Endothelial cell of umbilical vein (primary cell): ENCODE results near the gene SLC6A6. TPM values are rescaled to one million over a fixed set of nuclear protein-coding genes. Genes with fewer than 3 reads are reported as not detected.
"Not testable (repeated sequence)": the region's sequence is repeated elsewhere in the genome, so short reads cannot be mapped to it uniquely, and the experiment has no call there.

Source experiments
- BruUV-seq: library from RNA; stranded (reverse); fragments of 400-500 nt; replicated peaks from 2 replicates; lab custom pipeline; 2021; lab: Mats Ljungman, UMichigan
- CTCF ChIA-PET: fragments of 300-600, 350-600 bp; sonication (Branson Sonifier 250); formaldehyde crosslinking; loops from one replicate; lab custom pipeline; 2021; ENCODE audit warnings: antibody characterized with exemption, inconsistent platforms; lab: Charles Lee
- POLR2A ChIA-PET: fragments of 300-600, 350-600 bp; sonication (Branson Sonifier 250); formaldehyde crosslinking; loops from one replicate; lab custom pipeline; 2021; ENCODE audit warnings: antibody characterized with exemption, inconsistent platforms; lab: Charles Lee
- DNase-seq: peaks from one replicate; pipeline ENCODE4 v3.0.0-alpha.2; 2011; ENCODE audit warnings: low read depth, low spot score
- FAIRE-seq: peaks from 2 replicates; lab custom pipeline; 2011; peaks lifted over from hg19 to GRCh38; lab: Jason Lieb, UNC
- H2AFZ ChIP-seq: 2 replicates; pipeline ENCODE4 v1.6.0; 2012; ENCODE audit warnings: low read depth, low read length, control low read depth, inconsistent platforms
- H3K27ac ChIP-seq: 2 replicates; pipeline ENCODE4 v1.5.1; 2011; ENCODE audit warnings: low read depth, mild to moderate bottlenecking, control low read depth, low read length, moderate library complexity; ENCODE audit not compliant: insufficient read depth
- H3K27me3 ChIP-seq, 2 experiments: 2 replicates each; pipeline versions ENCODE4 v1.6.0 to v1.6.1; 2011; ENCODE audit warnings: low read length in 2 of 2, mixed read lengths in 1 of 2; ENCODE audit not compliant: control insufficient read depth in 2 of 2, insufficient read depth in 2 of 2
- H3K36me3 ChIP-seq, 2 experiments: 2 replicates in 1 of 2; 3 replicates in 1 of 2; pipeline ENCODE4 v1.5.1; 2011; ENCODE audit warnings: low read length in 2 of 2, mild to moderate bottlenecking in 1 of 2, moderate library complexity in 1 of 2; ENCODE audit not compliant: control insufficient read depth in 2 of 2, insufficient read depth in 2 of 2; ENCODE audit errors: extremely low read depth in 1 of 2
- H3K4me1 ChIP-seq: 3 replicates; pipeline ENCODE4 v1.5.1; 2011; ENCODE audit warnings: mild to moderate bottlenecking, low read length; ENCODE audit not compliant: control insufficient read depth, insufficient read depth; ENCODE audit errors: extremely low read depth
- H3K4me2 ChIP-seq: 2 replicates; pipeline ENCODE4 v1.6.1; 2011; ENCODE audit warnings: low read length, control low read depth, mixed read lengths; ENCODE audit not compliant: insufficient read depth
- H3K4me3 ChIP-seq, 3 experiments: fragments of 200-600 bp in 1 of 3; sonication (generic), shearing (Covaris generic) in 1 of 3; replicated peaks in 1 of 3; 2 replicates each; pipeline ENCODE4 v1.5.1; 2011 to 2016; ENCODE audit warnings: control low read depth in 3 of 3, low read length in 3 of 3, mild to moderate bottlenecking in 2 of 3, inconsistent platforms in 1 of 3, low read depth in 1 of 3, moderate library complexity in 1 of 3; ENCODE audit not compliant: insufficient read depth in 1 of 3
- H3K79me2 ChIP-seq: 2 replicates; pipeline ENCODE4 v1.6.0; 2012; ENCODE audit warnings: low read length, inconsistent platforms; ENCODE audit not compliant: control insufficient read depth, insufficient read depth
- H3K9ac ChIP-seq: replicated peaks from 2 replicates; pipeline ENCODE3; 2011; ENCODE audit warnings: low read length, control low read depth; ENCODE audit not compliant: insufficient read depth; ENCODE audit errors: extremely low read depth
- H3K9me1 ChIP-seq: replicated peaks from 3 replicates; pipeline ENCODE4 v1.6.0; 2011; ENCODE audit warnings: mild to moderate bottlenecking, low read length; ENCODE audit not compliant: control insufficient read depth, insufficient read depth; ENCODE audit errors: extremely low read depth
- H3K9me3 ChIP-seq: replicated peaks from 2 replicates; pipeline ENCODE4 v1.5.1; 2012; ENCODE audit warnings: low read length, inconsistent platforms; ENCODE audit not compliant: control insufficient read depth, insufficient read depth
- H4K20me1 ChIP-seq: replicated peaks from 2 replicates; pipeline ENCODE3; 2011; ENCODE audit warnings: mild to moderate bottlenecking, low read length; ENCODE audit not compliant: control insufficient read depth, insufficient read depth; ENCODE audit errors: extremely low read depth
- FOS ChIP-seq: IDR thresholded peaks from 2 replicates; pipeline ENCODE4 v1.6.1; 2011; ENCODE audit warnings: mild to moderate bottlenecking, low read length, moderate library complexity, borderline replicate concordance; ENCODE audit not compliant: insufficient read depth
- GATA2 ChIP-seq: IDR thresholded peaks from 2 replicates; pipeline ENCODE4 v1.7.0; 2011; ENCODE audit warnings: low read depth, mild to moderate bottlenecking, moderate library complexity, mixed read lengths, low read length; ENCODE audit not compliant: insufficient read length, insufficient read depth
- JUN ChIP-seq: IDR thresholded peaks from 2 replicates; pipeline ENCODE4 v1.6.1; 2011; ENCODE audit warnings: borderline replicate concordance, low read depth; ENCODE audit not compliant: insufficient read length, insufficient read depth
- MYC ChIP-seq: IDR thresholded peaks from one replicate; pipeline ENCODE4 v1.6.1; 2011; ENCODE audit warnings: mild to moderate bottlenecking, low read depth, low read length
- POLR2A ChIP-seq: IDR thresholded peaks from 2 replicates; pipeline ENCODE4 v1.6.1; 2012; ENCODE audit warnings: low read depth, mild to moderate bottlenecking, control low read depth, low read length
- POLR2AphosphoS5 ChIP-seq: IDR thresholded peaks from 2 replicates; pipeline ENCODE4 v1.6.1; 2012; ENCODE audit warnings: low read depth, mild to moderate bottlenecking, control low read depth, low read length, moderate library complexity; ENCODE audit not compliant: insufficient read depth
- dilution Hi-C: fragments of 300-500 bp; cut with MboI; formaldehyde crosslinking; loops from one replicate; pipeline ENCODE4 v1.15.0; 2019; ENCODE audit warnings: low sequenced_read_pairs; ENCODE audit not compliant: extremely low pct_ligation_motif_present
- intact Hi-C: fragments of 100-400 bp; cut with micrococcal nuclease; formaldehyde crosslinking; loops from one replicate; pipeline ENCODE4 v1.10.0; 2022
- polyA plus RNA-seq, 4 experiments: library from polyadenylated mRNA; depleted of rRNA in 3 of 4; stranded (reverse) in 3 of 4; unstranded in 1 of 4; fragments of >200 nt; gene quantifications; 2 replicates each; pipeline versions ENCODE4 v1.2.1 to v1.2.3, GENCODE V29; 2011 to 2012; ENCODE audit warnings: missing spikeins in 1 of 4
- total RNA-seq: library from RNA; stranded (reverse); gene quantifications from 2 replicates; pipeline ENCODE4 v1.2.3, GENCODE V29; 2021
- TF ChIP-seq, protein P1 (sequence below), 2 donors: IDR thresholded peaks; 1 replicate in 1 of 2; 2 replicates in 1 of 2; pipeline ENCODE4 v1.5.1; 2011; ENCODE audit warnings: low read length in 2 of 2, mild to moderate bottlenecking in 2 of 2, moderate library complexity in 2 of 2, control low read depth in 1 of 2, inconsistent platforms in 1 of 2, low read depth in 1 of 2; ENCODE audit not compliant: insufficient read depth in 1 of 2; ENCODE audit errors: extremely low read depth in 1 of 2

The SLC6A6 gene
- total and polyA plus RNA-seq, 2 donors (not counting 3 experiments of a cell fraction or from before 2014, with no cell fraction given) = 25.7 to 38.0 TPM

DNA sequence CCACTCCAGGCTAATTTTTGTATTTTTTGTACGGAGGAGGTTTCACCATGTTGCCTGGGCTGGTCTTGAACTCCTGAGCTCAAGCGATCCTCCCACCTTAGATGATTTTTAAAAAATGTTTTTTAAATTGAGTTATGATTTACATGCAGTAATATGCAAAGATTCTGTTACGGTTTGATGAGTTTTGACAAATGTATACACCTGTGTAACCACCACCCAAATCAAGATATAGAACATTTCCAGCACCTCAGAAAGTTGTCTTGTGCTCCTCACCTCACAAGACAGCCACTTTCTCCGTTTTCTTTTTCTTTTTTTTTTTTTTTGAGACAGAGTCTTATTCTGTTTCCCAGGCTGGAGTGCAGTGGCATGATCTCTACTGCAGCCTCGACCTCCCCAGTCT, 4.8 kb downstream of the SLC6A6 start:
- no peak overlapping the region for H3K27ac ChIP-seq
- ChIA-PET POLR2A (no interaction called here), CTCF (interaction anchor here (1.4 kb wide), 1 partner anchor 51 kb away, joined by 4 read pairs; no protein-coding TSS in a partner anchor)
- intact Hi-C loops = loop anchor here (10.0 kb wide), 2 partner anchors 262 to 512 kb away; no protein-coding TSS in a partner anchor
- no peak overlapping the region for H3K9ac ChIP-seq
- no peak for DNase-seq
- H4K20me1 ChIP-seq = no peaks in the 10 kb centered on the region
- H3K36me3 ChIP-seq = no peaks in the 10 kb centered on the region
- TF ChIP-seq FOS (no peak), POLR2AphosphoS5 (no peak), JUN (no peak), POLR2A (no peak), MYC (no peak), GATA2 (no peak)
- TF ChIP-seq, protein P1, sequence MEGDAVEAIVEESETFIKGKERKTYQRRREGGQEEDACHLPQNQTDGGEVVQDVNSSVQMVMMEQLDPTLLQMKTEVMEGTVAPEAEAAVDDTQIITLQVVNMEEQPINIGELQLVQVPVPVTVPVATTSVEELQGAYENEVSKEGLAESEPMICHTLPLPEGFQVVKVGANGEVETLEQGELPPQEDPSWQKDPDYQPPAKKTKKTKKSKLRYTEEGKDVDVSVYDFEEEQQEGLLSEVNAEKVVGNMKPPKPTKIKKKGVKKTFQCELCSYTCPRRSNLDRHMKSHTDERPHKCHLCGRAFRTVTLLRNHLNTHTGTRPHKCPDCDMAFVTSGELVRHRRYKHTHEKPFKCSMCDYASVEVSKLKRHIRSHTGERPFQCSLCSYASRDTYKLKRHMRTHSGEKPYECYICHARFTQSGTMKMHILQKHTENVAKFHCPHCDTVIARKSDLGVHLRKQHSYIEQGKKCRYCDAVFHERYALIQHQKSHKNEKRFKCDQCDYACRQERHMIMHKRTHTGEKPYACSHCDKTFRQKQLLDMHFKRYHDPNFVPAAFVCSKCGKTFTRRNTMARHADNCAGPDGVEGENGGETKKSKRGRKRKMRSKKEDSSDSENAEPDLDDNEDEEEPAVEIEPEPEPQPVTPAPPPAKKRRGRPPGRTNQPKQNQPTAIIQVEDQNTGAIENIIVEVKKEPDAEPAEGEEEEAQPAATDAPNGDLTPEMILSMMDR (IDR thresholded peaks at IDR 0.05; ENCODE audit: extremely low read depth in 1 of 2, insufficient read depth in 1 of 2, low read depth in 1 of 2, low read length in 2 of 2) = no peak
- peaks cover 24% of the 10 kb centered on the region for H3K4me1 ChIP-seq
- no peaks in the 10 kb centered on the region for H3K27me3 ChIP-seq
- H3K4me2 ChIP-seq = no peak overlapping the region
- H3K9me3 ChIP-seq = no peaks in the 10 kb centered on the region
- FAIRE-seq = no peak
- peaks cover 64% of the 10 kb centered on the region for H3K79me2 ChIP-seq
- dilution Hi-C loops = no loop called here
- no peak overlapping the region for H3K4me3 ChIP-seq
- no peaks in the 10 kb centered on the region for H3K9me1 ChIP-seq
- no peak overlapping the region for H2AFZ ChIP-seq
- BruUV-seq = no TSS peak

DNA sequence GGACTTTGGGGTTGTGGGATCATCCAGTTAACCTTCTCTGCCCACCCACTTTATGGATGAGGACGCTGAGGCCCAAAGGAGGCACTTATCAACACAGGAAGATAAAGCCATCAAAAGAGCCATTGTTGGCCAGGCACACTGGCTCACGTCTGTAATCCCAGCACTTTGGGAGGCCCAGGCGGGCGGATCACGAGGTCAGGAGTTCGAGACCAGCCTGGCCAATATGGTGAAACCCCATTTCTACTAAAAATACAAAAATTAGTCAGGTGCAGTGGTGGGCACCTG, 7.3 kb downstream of the SLC6A6 start:
- Histone ChIP-seq H3K4me1 (peaks cover 14% of the 10 kb centered on the region), H3K79me2 (peaks cover 65% of the 10 kb centered on the region)
- H3K4me2 ChIP-seq, H4K20me1 ChIP-seq, H3K36me3 ChIP-seq, BruUV-seq, DNase-seq, H3K4me3 ChIP-seq, FAIRE-seq, POLR2A ChIA-PET, H2AFZ ChIP-seq, dilution Hi-C loops, H3K9ac ChIP-seq, H3K9me1 ChIP-seq, H3K27me3 ChIP-seq, H3K9me3 ChIP-seq, H3K27ac ChIP-seq: not testable (repeated sequence)
- intact Hi-C loops = loop anchor here (1.0 to 10.0 kb wide), 4 partner anchors 7 to 515 kb away; partner anchors contain the start of gene SLC6A6
- CTCF ChIA-PET = interaction anchor here (1.6 kb wide), 1 partner anchor 52 kb away, joined by 3 read pairs; no protein-coding TSS in a partner anchor
